Stimulated activated naive CD4-positive, alpha-beta T cell (primary cell): ENCODE measurements around the gene MEX3D.
"Not testable (repeated sequence)": the region's sequence is repeated elsewhere in the genome, so short reads cannot be mapped to it uniquely, and the experiment has no call there.

Experiments
- DNase-seq, 6 experiments: peaks; one replicate each; lab custom pipeline; 2025; lab: John Stamatoyannopoulos, UW

The MEX3D gene

DNA sequence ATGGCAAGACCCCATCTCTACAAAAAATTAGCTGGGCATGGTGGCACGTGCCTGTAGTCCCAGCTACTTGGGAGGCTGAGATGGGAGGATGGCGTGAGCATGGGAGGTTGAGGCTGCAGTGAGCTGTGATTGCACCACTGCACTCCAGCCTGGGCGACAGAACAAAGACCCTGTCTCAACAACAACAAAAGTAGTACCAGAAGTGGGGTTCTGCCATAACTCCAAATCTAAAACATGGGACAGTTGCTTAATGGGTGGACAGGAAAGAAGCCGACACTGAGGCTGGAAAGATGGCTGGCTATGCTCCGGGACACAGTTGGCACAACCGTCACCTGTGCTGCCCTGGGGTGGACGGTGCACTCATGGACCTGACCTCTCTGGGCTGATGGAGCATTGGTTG, 32.4 kb downstream of the MEX3D start:
- DNase-seq, result not testable (repeated sequence)

GRCh38 chr19:1534972-1535371, 33.2 kb downstream of the MEX3D start:
- DNase-seq, result no peak

DNA sequence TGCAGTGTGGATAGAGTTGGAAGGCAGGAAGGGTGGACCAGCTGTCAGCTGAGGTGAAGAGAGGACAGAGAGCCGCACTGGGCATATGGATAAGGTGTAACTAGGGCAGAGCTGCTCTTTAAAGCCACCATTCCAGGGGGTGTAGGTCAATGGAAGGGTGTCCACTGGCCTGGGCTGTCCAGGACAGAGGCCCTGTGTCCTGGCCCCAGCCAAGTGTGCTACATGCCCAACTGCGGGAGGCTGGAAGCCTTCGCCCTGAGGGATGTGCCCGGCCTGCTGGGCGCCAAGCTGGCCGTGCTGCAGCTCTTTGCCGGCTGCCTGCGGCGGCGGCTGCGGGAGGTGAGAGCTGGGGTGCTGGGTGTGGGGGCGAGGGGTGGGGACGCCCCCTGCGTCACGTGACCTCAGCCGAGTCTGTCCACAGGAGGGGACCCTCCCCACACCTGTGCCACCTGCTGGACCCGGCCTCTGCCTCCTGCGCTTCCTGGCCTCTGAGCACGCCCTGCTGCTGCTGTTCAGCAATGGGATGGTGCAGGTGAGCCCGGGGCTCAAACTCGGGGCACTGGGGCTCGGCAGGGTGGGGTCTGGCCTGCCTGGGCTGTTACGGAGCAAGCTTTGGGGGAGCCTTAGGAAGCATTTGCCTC, 34.5 kb downstream of the MEX3D start:
- DNase-seq, result no peak

- DNase-seq, result no peak
These were observed 36.1 kb downstream of the MEX3D start for GRCh38 chr19:1532003-1532402.

- no peak for DNase-seq
These were observed 36.5 kb downstream of the MEX3D start for GRCh38 chr19:1531587-1531986.

DNA sequence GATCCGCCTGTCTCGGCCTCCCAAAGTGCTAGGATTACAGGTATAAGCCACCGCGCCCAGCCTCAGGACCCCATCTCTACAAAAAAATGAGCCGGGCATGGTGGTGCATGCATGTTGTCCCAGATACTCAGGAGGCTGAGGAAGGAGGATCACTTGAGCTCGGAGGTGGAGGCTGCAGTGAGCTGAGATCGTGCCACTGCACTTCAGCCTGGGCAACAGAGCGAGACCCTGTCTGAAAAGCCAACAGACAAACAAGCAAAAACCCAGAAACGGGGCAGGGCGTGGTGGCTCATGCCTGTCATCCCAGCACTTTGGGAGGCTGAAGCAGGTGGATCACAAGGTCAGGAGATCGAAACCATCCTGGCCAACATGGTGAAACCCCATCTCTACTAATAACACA, 37.3 kb downstream of the MEX3D start:
- DNase-seq, result not testable (repeated sequence)

DNA sequence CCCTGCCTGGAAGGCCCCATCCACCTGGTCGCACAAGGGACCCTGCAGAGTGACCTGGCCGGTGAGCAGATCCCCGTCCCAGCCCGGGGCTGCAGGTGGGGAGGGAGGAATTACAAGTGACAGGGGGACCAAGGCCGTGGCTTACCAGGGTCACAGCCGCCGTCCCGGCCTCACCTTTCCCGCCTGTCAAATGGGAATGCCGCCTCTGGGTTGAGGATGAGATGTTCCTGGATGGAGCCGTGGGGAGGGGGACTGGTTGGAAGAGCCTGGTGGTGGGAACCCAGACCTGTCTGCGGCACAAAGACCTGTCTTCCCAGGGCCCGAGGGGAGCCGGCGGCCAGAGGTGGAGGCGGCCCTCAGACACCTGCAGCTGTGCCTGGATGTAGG, 38.7 kb downstream of the MEX3D start:
- no peak for DNase-seq

DNA sequence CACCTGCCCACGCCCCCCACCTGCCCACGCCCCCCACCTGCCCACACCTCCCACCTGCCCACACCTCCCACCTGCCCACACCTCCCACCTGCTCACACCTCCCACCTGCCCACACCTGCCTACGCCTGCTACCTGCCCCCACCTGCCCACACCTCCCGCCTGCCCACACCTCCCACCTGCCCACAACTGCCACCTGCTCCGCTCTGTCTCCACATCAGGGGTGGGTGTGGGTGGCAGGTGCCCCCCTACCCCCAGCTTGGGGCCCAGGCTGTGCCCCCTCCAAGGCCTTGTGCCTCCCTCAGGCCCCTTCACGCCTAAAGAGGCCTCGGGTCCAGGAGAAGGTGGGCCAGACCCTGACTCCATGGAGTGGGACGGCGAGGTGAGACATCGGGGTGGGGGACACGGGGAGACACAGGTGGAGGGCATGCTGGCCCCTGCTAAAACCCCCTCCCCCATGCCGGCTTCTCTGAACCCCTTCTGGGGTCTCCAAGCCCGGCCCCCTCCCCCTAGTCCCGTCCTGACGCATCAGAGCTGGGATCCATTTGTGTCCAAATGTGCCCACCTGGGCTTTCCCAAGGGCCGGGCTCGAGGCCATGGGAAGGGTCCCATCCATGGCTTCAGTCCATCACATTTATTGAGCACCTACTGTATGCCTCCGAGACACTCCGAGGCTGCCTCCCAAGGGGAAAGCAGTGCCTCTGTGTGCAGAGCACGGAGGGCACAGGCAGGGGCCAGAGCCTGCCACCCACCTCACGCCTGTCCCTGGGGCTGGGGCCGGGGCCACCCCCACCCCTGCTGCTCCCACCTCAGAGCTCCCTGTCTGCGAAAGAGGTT, 39.3 kb downstream of the MEX3D start:
- DNase-seq, result no peak

GRCh38 chr19:1527650-1528309, 40.3 kb downstream of the MEX3D start:
- no peak for DNase-seq

DNA sequence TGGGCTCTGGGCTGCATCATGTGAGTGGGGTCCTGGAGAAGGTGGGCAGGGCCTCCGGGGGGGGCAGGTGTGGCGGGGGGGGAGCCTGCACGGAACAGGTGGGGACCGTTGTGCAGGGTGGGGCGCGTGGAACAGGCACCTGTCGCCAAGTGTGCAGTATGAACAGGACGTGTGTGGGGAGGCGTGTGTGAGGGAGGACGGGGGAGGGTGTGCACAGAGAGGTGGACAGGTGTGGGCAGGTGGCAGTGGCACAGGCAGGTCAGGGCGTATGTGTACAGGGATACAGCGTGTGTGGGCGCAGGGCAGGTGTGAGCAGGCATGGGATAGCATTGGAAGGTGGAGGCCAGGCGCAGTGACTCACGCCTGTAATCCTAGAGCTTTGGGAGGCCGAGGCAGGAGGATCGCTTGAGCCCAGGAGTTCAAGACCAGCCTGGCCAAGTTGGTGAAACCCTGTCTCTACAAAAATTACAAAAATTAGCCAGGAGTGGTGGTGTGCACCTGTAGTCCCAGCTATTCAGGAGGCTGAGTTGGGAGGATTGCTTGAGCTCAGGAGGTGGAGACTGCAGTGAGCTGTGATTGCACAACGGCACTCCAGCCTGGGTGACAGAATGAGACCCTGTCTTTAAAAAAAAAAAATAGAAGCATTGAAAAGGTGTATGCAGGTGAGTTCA, 41.0 kb downstream of the MEX3D start:
- no peak for DNase-seq

DNA sequence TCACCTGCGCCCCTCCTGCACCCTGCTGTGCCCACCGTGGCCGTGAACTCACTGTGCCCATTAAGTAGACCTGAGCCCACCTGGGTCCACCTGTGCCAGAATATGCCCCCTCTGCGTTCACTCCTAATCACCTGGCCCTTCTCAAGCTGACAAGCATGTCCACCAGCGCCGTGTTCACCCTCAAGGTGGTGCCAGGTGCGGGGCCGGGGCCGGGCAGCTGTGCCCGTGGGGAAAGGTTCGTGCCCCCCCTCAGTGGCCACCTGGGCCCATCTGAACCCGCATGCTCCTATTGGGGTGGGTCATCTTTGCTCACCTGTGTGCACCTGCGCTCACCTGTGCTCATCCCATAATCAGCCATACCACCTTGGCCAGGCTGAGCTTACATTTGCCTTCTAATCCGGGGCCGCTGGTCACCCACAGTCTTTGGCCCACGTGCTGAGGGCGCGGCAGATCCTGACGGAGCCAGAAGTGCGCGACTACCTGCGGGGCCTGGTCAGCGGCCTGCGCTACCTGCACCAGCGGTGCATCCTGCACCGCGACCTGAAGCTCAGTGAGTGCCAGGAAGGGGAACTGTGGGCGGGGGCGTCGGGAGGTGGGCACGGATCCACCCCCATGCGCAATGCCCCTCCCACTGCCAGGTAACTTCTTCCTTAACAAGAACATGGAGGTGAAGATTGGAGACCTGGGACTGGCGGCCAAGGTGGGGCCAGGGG, 41.9 kb downstream of the MEX3D start:
- no peak for DNase-seq

DNA sequence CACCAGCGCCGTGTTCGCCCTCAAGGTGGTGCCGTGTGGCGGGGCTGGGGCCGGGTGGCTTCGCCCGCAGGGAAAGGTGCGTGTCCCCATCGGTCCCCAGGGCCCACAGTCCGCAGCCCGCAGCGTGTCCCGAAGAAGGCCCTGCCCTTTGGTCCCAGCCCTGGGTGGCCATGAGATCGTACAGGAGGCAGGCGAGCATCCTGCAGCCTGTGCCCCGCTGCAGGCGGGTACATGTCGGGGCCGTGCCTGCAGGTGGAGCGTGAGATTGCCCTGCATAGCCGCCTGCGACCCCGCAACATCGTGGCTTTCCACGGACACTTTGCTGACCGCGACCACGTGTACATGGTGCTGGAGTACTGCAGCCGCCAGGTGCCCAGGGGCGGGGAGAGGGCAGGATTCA, 42.8 kb downstream of the MEX3D start:
- no peak for DNase-seq

DNA sequence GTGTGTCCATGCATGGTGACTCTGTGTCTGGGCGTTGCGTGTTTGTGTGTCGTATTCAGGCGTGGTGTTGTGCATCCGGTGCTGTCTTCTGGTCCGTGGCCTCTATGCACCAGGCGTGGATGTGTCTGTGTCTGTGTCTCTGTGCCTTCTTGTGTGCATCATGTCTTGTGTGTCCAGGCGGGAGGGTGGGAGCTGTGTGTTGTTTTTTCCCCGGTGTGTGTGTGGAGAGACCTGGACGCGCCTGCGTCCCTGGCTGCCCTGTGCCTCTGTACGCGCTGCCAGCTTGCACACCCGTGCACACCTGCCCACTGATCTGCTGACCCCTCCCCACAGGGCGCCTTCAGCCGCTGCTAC, 43.2 kb downstream of the MEX3D start:
- no peak for DNase-seq

GRCh38 chr19:1524287-1524971, 43.7 kb downstream of the MEX3D start:
- DNase-seq, result no peak

GRCh38 chr19:1523412-1524286, 44.5 kb downstream of the MEX3D start, which contains the start of gene PLK5:
Gene PLK5 (plus strand): TSS chr19:1524077. CDS start chr19:1526997, 2,920 bp downstream.
- DNase-seq, result no peak

GRCh38 chr19:1522838-1523237, 45.3 kb downstream of the MEX3D start:
- no peak for DNase-seq

DNA sequence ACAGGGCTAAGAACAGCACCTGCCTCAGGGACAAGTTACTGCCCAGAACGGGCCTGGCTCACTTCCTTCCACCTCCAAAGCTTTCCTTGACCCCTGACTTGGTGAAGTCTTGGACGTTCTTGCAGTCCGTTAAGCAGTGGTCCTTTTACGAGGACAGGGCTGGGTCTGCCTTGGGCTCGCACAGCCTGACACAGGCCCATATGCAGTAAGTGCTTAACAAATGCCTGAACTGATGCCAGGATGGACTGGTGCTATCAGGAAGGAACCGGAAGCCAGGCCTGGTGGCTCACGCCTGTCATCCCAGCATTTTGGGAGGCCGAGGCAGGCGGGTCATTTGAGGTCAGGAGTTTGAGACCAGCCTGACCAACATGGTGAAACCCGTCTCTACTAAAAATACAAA, 46.1 kb downstream of the MEX3D start:
- DNase-seq, result no peak

DNA sequence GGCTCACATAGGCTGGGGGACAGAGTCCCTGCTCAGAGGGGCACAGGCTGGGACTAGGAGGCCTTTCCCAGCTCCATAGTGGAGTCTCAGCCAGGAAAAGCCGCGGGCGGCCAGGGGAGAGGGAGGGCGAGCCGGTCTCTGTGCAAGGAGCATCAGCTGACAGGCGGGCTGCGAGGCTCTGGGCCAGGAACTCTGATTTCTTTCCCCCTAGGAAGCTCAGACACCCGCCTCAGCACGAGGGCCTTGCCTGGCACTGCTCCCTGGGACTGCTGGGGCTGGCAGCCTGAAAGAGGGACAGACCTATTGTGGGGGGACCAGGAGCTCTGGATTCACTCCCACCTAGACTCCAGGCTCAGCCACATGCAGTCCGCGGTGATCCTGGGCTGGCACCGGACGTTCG, 46.5 kb downstream of the MEX3D start:
- no peak for DNase-seq

- DNase-seq, result no peak
These were observed 47.8 kb downstream of the MEX3D start for GRCh38 chr19:1520203-1520780.

- DNase-seq, result not testable (repeated sequence)
These were observed 48.3 kb downstream of the MEX3D start for GRCh38 chr19:1519802-1520201.
